ENCODE data around the gene RPL28.

RPL28 gene

DNA sequence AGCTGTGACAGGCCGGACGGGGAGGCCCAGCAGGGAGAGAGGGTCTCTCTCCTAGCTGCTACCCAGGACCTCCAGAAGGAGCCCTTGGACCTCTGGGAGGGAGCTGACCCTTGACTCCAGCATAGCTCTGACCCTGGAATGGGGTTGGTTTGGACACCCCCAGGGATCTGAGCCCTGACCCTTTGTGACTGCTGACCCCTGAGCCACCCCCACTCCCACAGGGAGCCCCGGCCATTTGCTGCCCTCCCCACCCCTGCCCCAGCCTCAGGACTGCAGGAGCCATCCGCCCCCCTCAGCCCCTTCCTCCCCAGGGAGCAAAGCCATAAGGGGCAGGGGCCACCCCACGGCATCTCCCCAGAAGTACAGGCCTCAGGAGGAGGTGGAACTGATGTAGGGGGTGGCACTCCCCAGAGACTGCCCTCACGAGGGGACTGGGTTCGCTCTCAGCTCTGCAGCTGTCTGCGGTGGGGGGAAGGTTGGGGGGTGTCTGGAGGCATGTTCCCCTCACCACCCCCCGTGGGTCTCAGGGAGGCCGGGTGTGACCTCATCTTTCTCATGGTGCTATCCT is 38.2 kb upstream of the RPL28 start:
- Histone ChIP-seq H4K12ac (ENCODE audit: low read depth, low read length) (no peak overlapping the region), H4K8ac (ENCODE audit: low read depth, low read length) (no peak overlapping the region), H3K9me3 (ENCODE audit: insufficient read depth, low read depth, low read length) (no peaks in the 10 kb centered on the region), H3K4me1 (ENCODE audit: control insufficient read depth in 1 of 2, insufficient read depth in 2 of 2, low read length in 2 of 2) (peaks cover 5 to 17% of the 10 kb centered on the region in 2 experiments), H3K79me1 (ENCODE audit: low read length) (peaks cover 12% of the 10 kb centered on the region), H4K91ac (ENCODE audit: low read depth, low read length) (no peak overlapping the region), H3K18ac (ENCODE audit: low read length) (no peak overlapping the region), H2BK12ac (ENCODE audit: low read length) (no peak overlapping the region), H3K9ac (ENCODE audit: low read length) (no peak overlapping the region), H3K4ac (ENCODE audit: low read depth, low read length) (no peak overlapping the region), H3K4me2 (ENCODE audit: low read length) (no peak overlapping the region), H3K27me3 (ENCODE audit: insufficient read depth, low read length) (peaks cover under 1% of the 10 kb centered on the region), H2AFZ (ENCODE audit: insufficient read depth, low read length, poor library complexity) (no peak overlapping the region), H3K27ac (ENCODE audit: low read depth, low read length) (no peak overlapping the region), H2BK120ac (ENCODE audit: insufficient read depth, low read length, poor library complexity) (no peak overlapping the region), H3K4me3 (ENCODE audit: low read depth, low read length) (no peak overlapping the region), H3K79me2 (ENCODE audit: control insufficient read depth, insufficient read depth, low read length, poor library complexity) (no peaks in the 10 kb centered on the region), H2BK5ac (ENCODE audit: low read depth, low read length, poor library complexity) (no peak overlapping the region), H3K14ac (ENCODE audit: low read length) (no peak overlapping the region), H2AK5ac (ENCODE audit: low read length) (no peak overlapping the region), H3K23ac (ENCODE audit: low read length) (no peak overlapping the region), H3K36me3 (ENCODE audit: control insufficient read depth in 1 of 2, insufficient read depth in 2 of 2, low read length in 2 of 2) (peaks cover 37 to 50% of the 10 kb centered on the region in 2 experiments)
- DNase-seq: no peak
- no CpG with 5 or more reads among the region's 10 CpGs for WGBS (ENCODE audit: extremely low coverage, insufficient coverage, insufficient read length)

DNA sequence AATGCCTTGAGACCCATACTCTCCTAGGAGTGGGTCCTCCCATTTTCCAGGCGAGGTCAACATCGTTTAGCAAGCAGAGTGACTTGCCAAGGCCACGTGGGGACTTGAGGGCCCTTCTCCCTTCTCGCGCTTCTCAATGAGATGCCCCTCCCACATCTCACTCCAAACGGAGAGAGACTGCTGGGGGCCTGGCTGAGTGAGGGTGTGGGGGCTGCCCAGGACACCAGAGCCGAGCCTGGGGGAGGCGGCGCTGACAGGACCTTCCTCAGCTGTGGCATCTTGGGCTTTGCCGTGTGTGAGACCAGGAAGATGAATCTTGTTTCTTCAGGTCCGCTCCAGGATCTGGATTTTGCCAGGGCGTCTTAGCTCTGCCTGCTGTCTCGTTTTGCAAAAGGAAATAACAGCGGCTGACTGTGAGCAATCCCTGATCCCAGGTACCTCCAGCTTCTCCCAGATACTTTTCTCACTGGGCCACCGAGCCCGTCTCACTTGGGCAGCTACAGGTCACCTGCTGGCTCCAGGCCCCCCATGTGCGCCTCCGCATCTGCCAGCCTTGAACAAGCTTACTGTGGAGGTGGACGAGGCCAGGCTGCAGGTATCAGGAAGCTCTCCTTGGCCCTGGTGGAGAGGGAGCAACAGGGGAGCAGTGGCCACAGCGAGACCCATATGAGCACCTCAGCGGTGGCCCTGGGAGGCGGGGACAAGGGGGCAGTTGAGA is 37.3 kb upstream of the RPL28 start:
- no CpG with 5 or more reads among the region's 22 CpGs for WGBS (ENCODE audit: extremely low coverage, insufficient coverage, insufficient read length)

DNA sequence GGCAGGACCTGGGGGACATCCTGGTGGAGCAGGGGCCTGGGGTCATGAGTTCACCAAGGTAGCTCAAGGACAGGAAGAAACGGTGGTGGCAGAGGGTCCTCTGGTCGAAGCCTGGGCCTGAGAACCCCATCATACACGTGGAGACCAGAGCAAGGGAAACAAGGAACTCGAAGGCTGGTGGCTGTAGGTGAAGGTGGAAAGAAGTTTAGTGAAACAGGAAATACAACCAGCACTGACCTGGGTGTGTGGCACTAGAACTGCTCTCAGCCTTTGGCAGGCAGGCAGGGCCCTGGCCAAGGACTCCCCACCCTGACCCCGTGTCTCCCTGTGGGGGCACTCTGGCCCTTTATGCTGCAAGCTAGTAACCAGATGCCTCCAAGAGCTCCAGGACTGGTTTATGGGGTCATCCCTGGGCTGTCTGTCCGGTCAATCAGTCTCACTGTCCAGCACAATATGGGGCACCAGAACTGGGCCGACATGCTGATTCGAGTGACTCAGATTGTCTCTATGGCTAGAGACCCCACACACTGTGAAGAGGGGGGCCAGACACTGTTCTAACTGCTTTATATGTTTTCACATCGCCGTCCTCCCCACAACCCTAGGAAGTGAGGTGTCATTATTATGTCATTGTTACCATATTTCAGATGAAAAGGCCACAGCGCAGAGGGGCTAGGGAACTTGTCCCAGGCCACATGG is 35.0 kb upstream of the RPL28 start:
- H3K27ac ChIP-seq (ENCODE audit: low read depth, low read length): no peak overlapping the region
- no peak overlapping the region for H3K4me3 ChIP-seq (ENCODE audit: low read depth, low read length)
- H3K9me3 ChIP-seq (ENCODE audit: insufficient read depth, low read depth, low read length): peaks cover 8% of the 10 kb centered on the region
- H3K4me1 ChIP-seq (ENCODE audit: control insufficient read depth in 1 of 2, insufficient read depth in 2 of 2, low read length in 2 of 2): peaks cover 6 to 21% of the 10 kb centered on the region in 2 experiments
- no CpG with 5 or more reads among the region's 11 CpGs for WGBS (ENCODE audit: extremely low coverage, insufficient coverage, insufficient read length)
- H3K9ac ChIP-seq (ENCODE audit: low read length): no peak overlapping the region
- H4K91ac ChIP-seq (ENCODE audit: low read depth, low read length): no peak overlapping the region
- H3K79me1 ChIP-seq (ENCODE audit: low read length): peaks cover 1% of the 10 kb centered on the region
- H2BK5ac ChIP-seq (ENCODE audit: low read depth, low read length, poor library complexity): no peak overlapping the region
- H4K12ac ChIP-seq (ENCODE audit: low read depth, low read length): no peak overlapping the region
- no peak overlapping the region for H3K4me2 ChIP-seq (ENCODE audit: low read length)
- H3K4ac ChIP-seq (ENCODE audit: low read depth, low read length): no peak overlapping the region
- no peak overlapping the region for H2AK5ac ChIP-seq (ENCODE audit: low read length)
- no peak overlapping the region for H3K18ac ChIP-seq (ENCODE audit: low read length)
- no peak overlapping the region for H2BK12ac ChIP-seq (ENCODE audit: low read length)
- no peak overlapping the region for H4K8ac ChIP-seq (ENCODE audit: low read depth, low read length)
- peaks cover 18 to 24% of the 10 kb centered on the region in 2 experiments for H3K36me3 ChIP-seq (ENCODE audit: control insufficient read depth in 1 of 2, insufficient read depth in 2 of 2, low read length in 2 of 2)
- no peak overlapping the region for H2AFZ ChIP-seq (ENCODE audit: insufficient read depth, low read length, poor library complexity)
- H3K14ac ChIP-seq (ENCODE audit: low read length): no peak overlapping the region
- no peaks in the 10 kb centered on the region for H3K79me2 ChIP-seq (ENCODE audit: control insufficient read depth, insufficient read depth, low read length, poor library complexity)
- no peak overlapping the region for H2BK120ac ChIP-seq (ENCODE audit: insufficient read depth, low read length, poor library complexity)
- peaks cover 16% of the 10 kb centered on the region for H3K27me3 ChIP-seq (ENCODE audit: insufficient read depth, low read length)
- DNase-seq: no peak
- H3K23ac ChIP-seq (ENCODE audit: low read length): no peak overlapping the region

More for the DNA sequence above, 37.3 kb upstream of the RPL28 start:
- peaks cover 29 to 41% of the 10 kb centered on the region in 2 experiments for H3K36me3 ChIP-seq (ENCODE audit: control insufficient read depth in 1 of 2, insufficient read depth in 2 of 2, low read length in 2 of 2)
- H2AK5ac ChIP-seq (ENCODE audit: low read length): no peak overlapping the region
- no peak overlapping the region for H3K9ac ChIP-seq (ENCODE audit: low read length)
- no peaks in the 10 kb centered on the region for H3K79me2 ChIP-seq (ENCODE audit: control insufficient read depth, insufficient read depth, low read length, poor library complexity)
- H4K91ac ChIP-seq (ENCODE audit: low read depth, low read length): no peak overlapping the region
- peaks cover 8 to 19% of the 10 kb centered on the region in 2 experiments for H3K4me1 ChIP-seq (ENCODE audit: control insufficient read depth in 1 of 2, insufficient read depth in 2 of 2, low read length in 2 of 2)
- peaks cover 10% of the 10 kb centered on the region for H3K27me3 ChIP-seq (ENCODE audit: insufficient read depth, low read length)
- no peak overlapping the region for H4K12ac ChIP-seq (ENCODE audit: low read depth, low read length)
- H3K4me2 ChIP-seq (ENCODE audit: low read length): no peak overlapping the region
- H3K9me3 ChIP-seq (ENCODE audit: insufficient read depth, low read depth, low read length): peaks cover 3% of the 10 kb centered on the region
- H2BK120ac ChIP-seq (ENCODE audit: insufficient read depth, low read length, poor library complexity): no peak overlapping the region
- H3K79me1 ChIP-seq (ENCODE audit: low read length): peaks cover 12% of the 10 kb centered on the region
- no peak overlapping the region for H3K18ac ChIP-seq (ENCODE audit: low read length)
- H3K14ac ChIP-seq (ENCODE audit: low read length): no peak overlapping the region
- no peak overlapping the region for H4K8ac ChIP-seq (ENCODE audit: low read depth, low read length)
- no peak for DNase-seq
- H3K27ac ChIP-seq (ENCODE audit: low read depth, low read length): no peak overlapping the region
- H3K4ac ChIP-seq (ENCODE audit: low read depth, low read length): no peak overlapping the region
- no peak overlapping the region for H2AFZ ChIP-seq (ENCODE audit: insufficient read depth, low read length, poor library complexity)
- H2BK5ac ChIP-seq (ENCODE audit: low read depth, low read length, poor library complexity): no peak overlapping the region
- no peak overlapping the region for H3K4me3 ChIP-seq (ENCODE audit: low read depth, low read length)
- H3K23ac ChIP-seq (ENCODE audit: low read length): no peak overlapping the region
- no peak overlapping the region for H2BK12ac ChIP-seq (ENCODE audit: low read length)

DNA sequence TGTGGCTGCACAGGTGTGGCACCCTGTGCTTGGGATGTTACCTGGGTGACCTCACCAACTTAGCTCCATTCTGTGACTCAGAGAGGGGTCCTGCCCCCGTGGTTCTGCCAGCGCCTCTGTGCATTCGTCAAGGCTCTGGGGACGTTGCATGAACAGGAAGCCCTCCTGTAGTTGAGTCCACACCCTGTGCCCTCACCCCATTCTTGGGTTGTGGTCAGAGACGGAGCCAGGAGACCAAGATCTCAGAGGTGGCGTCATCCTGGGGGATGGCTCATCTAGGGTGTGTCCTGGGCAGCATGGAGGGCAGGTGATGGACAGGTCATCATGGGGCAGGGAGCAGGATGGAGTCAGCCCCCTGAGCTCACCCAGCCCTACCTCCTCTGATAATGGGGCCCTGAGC is 33.7 kb upstream of the RPL28 start:
- Histone ChIP-seq H2BK5ac (ENCODE audit: low read depth, low read length, poor library complexity) (no peak overlapping the region), H3K14ac (ENCODE audit: low read length) (no peak overlapping the region), H3K4me2 (ENCODE audit: low read length) (no peak overlapping the region), H3K18ac (ENCODE audit: low read length) (no peak overlapping the region), H3K79me2 (ENCODE audit: control insufficient read depth, insufficient read depth, low read length, poor library complexity) (no peaks in the 10 kb centered on the region), H2AFZ (ENCODE audit: insufficient read depth, low read length, poor library complexity) (no peak overlapping the region), H2AK5ac (ENCODE audit: low read length) (no peak overlapping the region), H2BK12ac (ENCODE audit: low read length) (no peak overlapping the region), H4K12ac (ENCODE audit: low read depth, low read length) (no peak overlapping the region), H3K9me3 (ENCODE audit: insufficient read depth, low read depth, low read length) (peaks cover 8% of the 10 kb centered on the region), H3K79me1 (ENCODE audit: low read length) (peaks cover 1% of the 10 kb centered on the region), H3K27ac (ENCODE audit: low read depth, low read length) (no peak overlapping the region), H3K23ac (ENCODE audit: low read length) (no peak overlapping the region), H3K4me3 (ENCODE audit: low read depth, low read length) (no peak overlapping the region), H2BK120ac (ENCODE audit: insufficient read depth, low read length, poor library complexity) (no peak overlapping the region), H3K9ac (ENCODE audit: low read length) (no peak overlapping the region), H4K91ac (ENCODE audit: low read depth, low read length) (no peak overlapping the region), H3K4ac (ENCODE audit: low read depth, low read length) (no peak overlapping the region), H3K36me3 (ENCODE audit: control insufficient read depth in 1 of 2, insufficient read depth in 2 of 2, low read length in 2 of 2) (peaks cover 9 to 11% of the 10 kb centered on the region in 2 experiments), H3K4me1 (ENCODE audit: control insufficient read depth in 1 of 2, insufficient read depth in 2 of 2, low read length in 2 of 2) (peaks cover 6 to 21% of the 10 kb centered on the region in 2 experiments), H3K27me3 (ENCODE audit: insufficient read depth, low read length) (peaks cover 16% of the 10 kb centered on the region), H4K8ac (ENCODE audit: low read depth, low read length) (no peak overlapping the region)
- no CpG with 5 or more reads among the region's 6 CpGs for WGBS (ENCODE audit: extremely low coverage, insufficient coverage, insufficient read length)
- DNase-seq: no peak
